Sigmoid colon (tissue), 7 donors: ENCODE measurements around the gene TBC1D1. TPM values are rescaled to one million over a fixed set of nuclear protein-coding genes. Genes with fewer than 3 reads are reported as not detected.

Source experiments
- DNase-seq: peaks from one replicate; pipeline ENCODE4 v3.0.0-alpha.2; 2019
- H3K27ac ChIP-seq, 4 donors: fragments of 200-600 bp; sonication (generic); one replicate each; pipeline ENCODE4 v1.5.1; 2016 to 2019; ENCODE audit warnings: mild to moderate bottlenecking in 1 of 4
- H3K27me3 ChIP-seq, 3 donors: fragments of 200-600 bp; sonication (generic); one replicate each; pipeline ENCODE4 v1.5.1; 2019; ENCODE audit warnings: mild to moderate bottlenecking in 1 of 3
- H3K36me3 ChIP-seq, 4 donors: fragments of 200-600 bp; sonication (generic); one replicate each; pipeline ENCODE4 v1.5.1; 2016 to 2019
- H3K4me1 ChIP-seq, 4 donors: fragments of 200-600 bp; sonication (generic); one replicate each; pipeline ENCODE4 v1.5.1; 2017 to 2019
- H3K4me3 ChIP-seq, 4 donors: fragments of 200-600 bp; sonication (generic); one replicate each; pipeline ENCODE4 v1.5.1; 2017 to 2019; ENCODE audit warnings: mild to moderate bottlenecking in 2 of 4, moderate library complexity in 1 of 4
- H3K9me3 ChIP-seq, 4 donors: fragments of 200-600 bp in 3 of 4; sonication (generic) in 3 of 4; one replicate each; pipeline versions ENCODE4 v1.5.1 to v1.6.1; 2013 to 2019
- EP300 ChIP-seq, 4 donors: sonication (generic); formaldehyde crosslinking; IDR thresholded peaks; one replicate each; pipeline ENCODE4 v1.6.1; 2017; ENCODE audit warnings: antibody characterized with exemption in 4 of 4
- POLR2A ChIP-seq, 2 donors: fragments of 450-650 bp; IDR thresholded peaks; one replicate each; pipeline ENCODE4 v1.6.1; 2016; ENCODE audit warnings: antibody characterized with exemption in 2 of 2, mild to moderate bottlenecking in 2 of 2, moderate library complexity in 2 of 2
- POLR2AphosphoS5 ChIP-seq, 4 donors: sonication (generic); formaldehyde crosslinking; IDR thresholded peaks; one replicate each; pipeline ENCODE4 v1.6.1; 2017; ENCODE audit warnings: antibody characterized with exemption in 4 of 4
- WGBS, 2 donors: extraction: QIAGEN DNeasy Blood & Tissue Kit; methylation state at CpG; one replicate each; pipeline ENCODE4 v1.1.7; 2013; 5-methylcytosine and 5-hydroxymethylcytosine counted together
- intact Hi-C: fragments of 100-400 bp; cut with DNase I; formaldehyde crosslinking; loops from one replicate; pipeline ENCODE4 v1.15.1; 2023
- polyA plus RNA-seq, 3 donors: library from polyadenylated mRNA; stranded (reverse); fragments of 200-250 nt; gene quantifications; one replicate each; pipeline ENCODE4 v1.2.3, GENCODE V29; 2013
- total RNA-seq, 4 donors: library from RNA; depleted of rRNA; stranded (reverse); fragments of >200 nt; gene quantifications; one replicate each; pipeline ENCODE4 v1.1.0, GENCODE V29; 2016
- TF ChIP-seq, protein P1 (sequence below), 4 experiments: fragments of 450-650 bp in 3 of 4; fragments of 200-600 bp in 1 of 4; IDR thresholded peaks; one replicate each; pipeline ENCODE4 v1.5.1; 2016 to 2019; ENCODE audit warnings: antibody characterized with exemption in 4 of 4, mild to moderate bottlenecking in 3 of 4, moderate library complexity in 2 of 4
- donor health status: healthy with polysubstance abuse.
- donor health status: Bipolar disorder and iron deficiency.
- donor health status: healthy.

The TBC1D1 gene
- total and polyA plus RNA-seq, 7 donors, result 31.2 to 450 (median 253) TPM

DNA sequence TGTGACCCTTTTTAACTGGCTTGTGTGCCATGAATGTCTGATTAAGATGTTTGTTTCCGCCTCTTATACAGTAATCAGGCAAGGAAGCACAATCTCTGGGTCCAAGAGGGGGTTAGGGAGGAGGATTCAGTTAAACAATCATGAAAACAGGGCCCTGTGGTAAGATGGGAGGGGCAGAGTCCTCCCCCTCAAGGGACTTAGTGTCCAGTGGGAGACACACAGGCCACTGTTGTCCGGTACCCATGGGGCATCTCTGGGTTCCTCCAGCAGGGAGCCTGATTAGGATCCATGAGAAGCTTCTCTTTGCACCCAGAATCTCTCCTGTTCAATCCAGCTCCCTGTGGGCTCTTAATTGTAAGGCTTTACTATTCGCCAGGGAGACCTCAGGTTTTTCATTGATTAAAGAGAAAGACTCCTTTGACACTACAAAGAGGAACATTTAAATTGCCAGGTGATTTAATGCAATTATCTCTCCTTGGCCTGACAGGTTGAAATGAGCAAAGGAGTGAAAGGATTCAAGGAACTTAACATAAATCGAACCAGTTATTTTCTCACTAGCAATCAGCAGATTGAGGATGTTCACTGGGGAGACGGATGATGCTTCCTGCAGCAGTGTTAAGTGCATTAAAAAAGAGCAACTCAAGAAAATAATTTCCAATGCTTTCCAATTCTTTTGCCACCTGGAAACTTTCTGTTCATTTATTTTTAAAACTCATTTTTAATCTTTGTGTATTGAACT lies 294.7 kb downstream of the TBC1D1 start:
- Histone ChIP-seq H3K9me3 (no peaks in the 10 kb centered on the region), H3K4me3 (no peak overlapping the region), H3K4me1 (peaks cover 0 to 26% (median 11%) of the 10 kb centered on the region in 4 donors), H3K27me3 (no peaks in the 10 kb centered on the region), H3K36me3 (no peaks in the 10 kb centered on the region), H3K27ac (no peak overlapping the region)
- no peak for DNase-seq
- 76 to 95% methylated on average over 5 of the region's 5 CpGs for WGBS, 2 donors
- intact Hi-C loops, result no loop called here
- TF ChIP-seq EP300 (IDR thresholded peaks at IDR 0.05) (no peak), POLR2AphosphoS5 (IDR thresholded peaks at IDR 0.05) (no peak), POLR2A (IDR thresholded peaks at IDR 0.05) (no peak)
- TF ChIP-seq, protein P1, sequence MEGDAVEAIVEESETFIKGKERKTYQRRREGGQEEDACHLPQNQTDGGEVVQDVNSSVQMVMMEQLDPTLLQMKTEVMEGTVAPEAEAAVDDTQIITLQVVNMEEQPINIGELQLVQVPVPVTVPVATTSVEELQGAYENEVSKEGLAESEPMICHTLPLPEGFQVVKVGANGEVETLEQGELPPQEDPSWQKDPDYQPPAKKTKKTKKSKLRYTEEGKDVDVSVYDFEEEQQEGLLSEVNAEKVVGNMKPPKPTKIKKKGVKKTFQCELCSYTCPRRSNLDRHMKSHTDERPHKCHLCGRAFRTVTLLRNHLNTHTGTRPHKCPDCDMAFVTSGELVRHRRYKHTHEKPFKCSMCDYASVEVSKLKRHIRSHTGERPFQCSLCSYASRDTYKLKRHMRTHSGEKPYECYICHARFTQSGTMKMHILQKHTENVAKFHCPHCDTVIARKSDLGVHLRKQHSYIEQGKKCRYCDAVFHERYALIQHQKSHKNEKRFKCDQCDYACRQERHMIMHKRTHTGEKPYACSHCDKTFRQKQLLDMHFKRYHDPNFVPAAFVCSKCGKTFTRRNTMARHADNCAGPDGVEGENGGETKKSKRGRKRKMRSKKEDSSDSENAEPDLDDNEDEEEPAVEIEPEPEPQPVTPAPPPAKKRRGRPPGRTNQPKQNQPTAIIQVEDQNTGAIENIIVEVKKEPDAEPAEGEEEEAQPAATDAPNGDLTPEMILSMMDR (IDR thresholded peaks at IDR 0.05), result no peak

DNA sequence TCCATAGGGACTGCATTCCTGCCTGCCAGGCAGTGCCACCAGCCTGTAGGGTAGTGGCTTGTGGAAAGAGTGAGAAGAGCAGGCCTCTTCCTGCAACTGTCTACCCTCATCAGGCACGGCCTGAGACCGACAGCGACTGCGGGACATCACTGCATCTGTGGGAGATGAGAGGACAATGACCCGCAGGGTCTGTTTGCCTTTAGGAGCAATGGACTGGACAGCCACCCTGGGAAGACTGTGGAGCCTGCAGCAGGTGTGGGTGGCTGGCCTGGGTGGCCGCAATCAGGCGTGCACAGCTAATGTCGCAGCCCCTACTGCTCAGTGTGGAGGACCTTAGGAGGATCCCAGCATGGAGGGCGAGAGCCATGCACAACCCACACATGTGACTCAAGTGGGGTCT lies 297.3 kb downstream of the TBC1D1 start:
- Histone ChIP-seq H3K4me3 (no peak overlapping the region), H3K9me3 (no peaks in the 10 kb centered on the region), H3K27ac (no peak overlapping the region), H3K4me1 (peaks cover 0 to 23% (median 20%) of the 10 kb centered on the region in 4 donors), H3K36me3 (no peaks in the 10 kb centered on the region), H3K27me3 (no peaks in the 10 kb centered on the region)
- TF ChIP-seq, protein P1 (IDR thresholded peaks at IDR 0.05), result no peak
- TF ChIP-seq POLR2A (IDR thresholded peaks at IDR 0.05), result no peak
- TF ChIP-seq EP300 (IDR thresholded peaks at IDR 0.05), result no peak
- no peak for TF ChIP-seq POLR2AphosphoS5 (IDR thresholded peaks at IDR 0.05)
- 86 to 98% methylated on average over 9 of the region's 9 CpGs for WGBS, 2 donors
- intact Hi-C loops, result no loop called here
- DNase-seq, result no peak

DNA sequence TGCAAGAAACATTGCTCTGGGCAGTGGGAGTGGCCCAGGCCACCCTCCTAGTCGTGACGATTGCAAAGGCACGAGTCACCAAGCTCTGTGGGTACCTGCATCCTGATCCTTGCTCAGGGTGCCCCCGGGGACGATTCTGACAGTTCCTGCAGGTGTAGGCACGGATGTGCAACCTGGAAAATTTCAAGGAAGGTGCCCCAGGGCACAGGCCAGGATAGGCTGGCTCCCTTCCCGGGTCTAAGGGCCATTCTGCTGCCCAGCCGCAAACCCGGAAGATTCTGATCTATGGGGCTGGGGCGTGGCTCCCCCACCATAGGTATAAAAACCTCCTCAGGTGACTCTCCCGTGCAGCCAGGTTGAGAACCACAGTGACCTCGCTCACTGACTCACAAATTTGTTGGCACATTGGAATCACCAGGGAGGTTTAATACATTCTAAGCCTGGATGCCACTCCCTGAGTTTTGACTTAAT lies 297.8 kb downstream of the TBC1D1 start:
- intact Hi-C loops, result no loop called here
- TF ChIP-seq, protein P1 (IDR thresholded peaks at IDR 0.05), result no peak
- TF ChIP-seq POLR2AphosphoS5 (IDR thresholded peaks at IDR 0.05) (no peak), EP300 (IDR thresholded peaks at IDR 0.05) (no peak), POLR2A (IDR thresholded peaks at IDR 0.05) (no peak)
- Histone ChIP-seq H3K4me1 (peaks cover 0 to 23% (median 20%) of the 10 kb centered on the region in 4 donors), H3K27me3 (no peaks in the 10 kb centered on the region), H3K9me3 (no peaks in the 10 kb centered on the region), H3K27ac (peak overlapping the region in 1 of 4 donors; percentile 57), H3K36me3 (no peaks in the 10 kb centered on the region), H3K4me3 (no peak overlapping the region)
- DNase-seq, result no peak
- WGBS, 2 donors, result 14 to 62% methylated on average over 12 of the region's 12 CpGs

Other genes with a start within 250 kb of the TBC1D1 start
- 10 to 100 TPM; 38.8 to 63.2 (median 47.1) TPM for gene RELL1, start 204.7 kb upstream of the TBC1D1 start, total RNA-seq
- gene RELL1, start 204.7 kb upstream of the TBC1D1 start, polyA plus RNA-seq, result 1 to 10 TPM; 4.2 to 9.9 (median 4.8) TPM
- gene PGM2, start 64.4 kb upstream of the TBC1D1 start, total RNA-seq, result 10 to 100 TPM; 30.0 to 42.3 (median 33.8) TPM
- 10 to 100 TPM in 2 of 3 donors, 1 to 10 TPM in 1; 7.2 to 15.6 (median 13.9) TPM for gene PGM2, start 64.4 kb upstream of the TBC1D1 start, polyA plus RNA-seq
- 1 to 10 TPM; 2.4 to 7.7 (median 6.3) TPM for gene PTTG2, start 69.3 kb downstream of the TBC1D1 start, total RNA-seq
- under 1 TPM in 1 of 3 donors, not detected in 2; 0.28 TPM for gene PTTG2, start 69.3 kb downstream of the TBC1D1 start, polyA plus RNA-seq